ENCODE data around the gene AGPS. TPM values are rescaled to one million over a fixed set of nuclear protein-coding genes. Genes with fewer than 3 reads are reported as not detected.
A peak's percentile ranks its signal among the peaks of the same experiment; 100 is the strongest.

Gene AGPS
- polyA plus RNA-seq, 1 of the 3 experiments (the other 2 are of a cell fraction): 10.9 TPM

DNA sequence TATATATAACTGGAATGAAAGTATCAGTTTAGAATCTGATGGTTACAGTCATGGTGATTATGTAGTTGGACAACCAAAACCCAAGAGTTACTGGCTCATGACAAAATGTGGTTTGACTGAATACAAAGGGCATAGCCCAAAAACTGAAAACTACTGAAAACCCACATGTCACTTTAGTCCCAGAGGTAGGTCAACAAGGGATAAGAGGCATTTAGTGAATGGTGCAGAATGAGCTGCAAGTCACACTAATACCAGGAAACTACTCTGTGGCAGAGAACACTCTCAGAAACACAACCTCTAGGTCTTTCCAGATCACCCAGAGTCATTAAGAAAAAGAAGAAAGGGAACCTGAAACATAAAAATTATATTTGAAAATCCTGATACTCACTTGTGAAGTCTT lies 154.5 kb downstream of the AGPS start:
- H3K4me2 ChIP-seq: no peak overlapping the region
- no peak for DNase-seq
- H3K27me3 ChIP-seq (ENCODE audit: insufficient read depth): no peaks in the 10 kb centered on the region
- no peak overlapping the region for H2AFZ ChIP-seq (ENCODE audit: low read depth)
- no peaks in the 10 kb centered on the region for H3K9me2 ChIP-seq
- H3K27ac ChIP-seq (ENCODE audit: low read depth in 2 of 2, low read length in 1 of 2): peak overlapping the region in 1 of 2 experiments; percentile 91; a peak in 1 of 4 replicates
- H3K9me3 ChIP-seq: no peaks in the 10 kb centered on the region
- H3K36me3 ChIP-seq (replicated peaks in 1 of 2; ENCODE audit: control insufficient read depth in 1 of 2, insufficient read depth in 2 of 2, low read length in 1 of 2): peaks cover 2 to 3% of the 10 kb centered on the region in 2 experiments
- no peaks in the 10 kb centered on the region for H3F3A ChIP-seq (replicated peaks; ENCODE audit: insufficient read depth)
- H3K9ac ChIP-seq: no peak overlapping the region
- H3K4me1 ChIP-seq (ENCODE audit: control insufficient read depth in 1 of 2, insufficient read depth in 2 of 2, low read depth in 1 of 2, low read length in 1 of 2): peaks cover 0 to 25% of the 10 kb centered on the region in 2 experiments; a peak in 2 of 4 replicates
- TF ChIP-seq EZH2phosphoT487 (IDR thresholded peaks at IDR 0.05; ENCODE audit: borderline replicate concordance, low read depth) (no peak), FOXJ3 (CRISPR knock-in tag; IDR thresholded peaks at IDR 0.05) (no peak), RAD21 (IDR thresholded peaks at IDR 0.05; ENCODE audit: low read length) (no peak), RXRA (IDR thresholded peaks at IDR 0.05; ENCODE audit: borderline replicate concordance, low read depth) (no peak), NFIC (IDR thresholded peaks at IDR 0.05; ENCODE audit: borderline replicate concordance) (no peak)
- TF ChIP-seq, protein P1, sequence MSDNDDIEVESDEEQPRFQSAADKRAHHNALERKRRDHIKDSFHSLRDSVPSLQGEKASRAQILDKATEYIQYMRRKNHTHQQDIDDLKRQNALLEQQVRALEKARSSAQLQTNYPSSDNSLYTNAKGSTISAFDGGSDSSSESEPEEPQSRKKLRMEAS (IDR thresholded peaks at IDR 0.05; ENCODE audit: low read depth): no peak
- TF ChIP-seq, protein P2, sequence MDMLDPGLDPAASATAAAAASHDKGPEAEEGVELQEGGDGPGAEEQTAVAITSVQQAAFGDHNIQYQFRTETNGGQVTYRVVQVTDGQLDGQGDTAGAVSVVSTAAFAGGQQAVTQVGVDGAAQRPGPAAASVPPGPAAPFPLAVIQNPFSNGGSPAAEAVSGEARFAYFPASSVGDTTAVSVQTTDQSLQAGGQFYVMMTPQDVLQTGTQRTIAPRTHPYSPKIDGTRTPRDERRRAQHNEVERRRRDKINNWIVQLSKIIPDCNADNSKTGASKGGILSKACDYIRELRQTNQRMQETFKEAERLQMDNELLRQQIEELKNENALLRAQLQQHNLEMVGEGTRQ (IDR thresholded peaks at IDR 0.05; ENCODE audit: borderline replicate concordance, low read depth, low read length): no peak
- POLR2A ChIA-PET: no interaction called here
- no peaks in the 10 kb centered on the region for H4K20me1 ChIP-seq (ENCODE audit: insufficient read depth)
- H3K79me2 ChIP-seq (ENCODE audit: insufficient read depth): no peaks in the 10 kb centered on the region
- CTCF ChIA-PET: interaction anchor here (1.5 to 4.7 kb wide), 3 partner anchors 57 to 212 kb away, joined by 4 to 17 read pairs (median 4); no protein-coding TSS in a partner anchor
- no peak overlapping the region for H3K4me3 ChIP-seq (ENCODE audit: low read depth in 2 of 2, low read length in 1 of 2)

DNA sequence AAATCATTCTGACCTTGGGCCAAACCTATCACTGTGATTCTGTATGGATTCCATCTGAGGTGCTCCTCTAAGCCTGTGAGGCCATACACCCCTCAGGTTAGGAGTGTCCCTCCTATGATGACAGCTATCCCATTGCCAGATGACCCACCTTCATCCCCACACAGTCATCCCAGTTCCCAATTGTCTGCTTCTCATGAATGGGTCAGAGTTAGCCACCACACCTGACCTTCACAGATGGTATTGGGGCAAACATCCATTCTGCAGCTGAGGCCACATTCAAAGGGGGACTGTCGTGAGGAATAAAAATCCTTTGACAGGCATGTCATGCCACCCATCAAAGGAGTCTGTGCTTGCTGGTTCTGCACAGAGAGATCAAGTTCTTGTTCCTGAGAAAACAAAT lies 155.2 kb downstream of the AGPS start:
- Histone ChIP-seq H3K79me2 (ENCODE audit: insufficient read depth) (no peaks in the 10 kb centered on the region), H3K36me3 (replicated peaks in 1 of 2; ENCODE audit: control insufficient read depth in 1 of 2, insufficient read depth in 2 of 2, low read length in 1 of 2) (peaks cover 0 to 2% of the 10 kb centered on the region in 2 experiments), H3K4me1 (ENCODE audit: control insufficient read depth in 1 of 2, insufficient read depth in 2 of 2, low read depth in 1 of 2, low read length in 1 of 2) (peaks cover 0 to 25% of the 10 kb centered on the region in 2 experiments; a peak in 2 of 4 replicates), H3K4me2 (no peak overlapping the region), H3K9me2 (no peaks in the 10 kb centered on the region), H3K9me3 (no peaks in the 10 kb centered on the region), H3K27me3 (ENCODE audit: insufficient read depth) (no peaks in the 10 kb centered on the region), H3K27ac (ENCODE audit: low read depth in 2 of 2, low read length in 1 of 2) (peak overlapping the region in 1 of 2 experiments; percentile 91; a peak in 2 of 4 replicates), H3F3A (replicated peaks; ENCODE audit: insufficient read depth) (no peaks in the 10 kb centered on the region), H3K9ac (no peak overlapping the region), H3K4me3 (ENCODE audit: low read depth in 2 of 2, low read length in 1 of 2) (no peak overlapping the region), H4K20me1 (ENCODE audit: insufficient read depth) (no peaks in the 10 kb centered on the region), H2AFZ (ENCODE audit: low read depth) (no peak overlapping the region)
- DNase-seq: no peak
- CTCF ChIA-PET: interaction anchor here (1.0 to 4.7 kb wide), 4 partner anchors 13 to 212 kb away, joined by 3 to 17 read pairs (median 4); no protein-coding TSS in a partner anchor
- POLR2A ChIA-PET: no interaction called here
- TF ChIP-seq, protein P3, sequence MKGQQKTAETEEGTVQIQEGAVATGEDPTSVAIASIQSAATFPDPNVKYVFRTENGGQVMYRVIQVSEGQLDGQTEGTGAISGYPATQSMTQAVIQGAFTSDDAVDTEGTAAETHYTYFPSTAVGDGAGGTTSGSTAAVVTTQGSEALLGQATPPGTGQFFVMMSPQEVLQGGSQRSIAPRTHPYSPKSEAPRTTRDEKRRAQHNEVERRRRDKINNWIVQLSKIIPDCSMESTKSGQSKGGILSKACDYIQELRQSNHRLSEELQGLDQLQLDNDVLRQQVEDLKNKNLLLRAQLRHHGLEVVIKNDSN (IDR thresholded peaks at IDR 0.05; ENCODE audit: borderline replicate concordance, low read depth): no peak
- TF ChIP-seq, protein P4, sequence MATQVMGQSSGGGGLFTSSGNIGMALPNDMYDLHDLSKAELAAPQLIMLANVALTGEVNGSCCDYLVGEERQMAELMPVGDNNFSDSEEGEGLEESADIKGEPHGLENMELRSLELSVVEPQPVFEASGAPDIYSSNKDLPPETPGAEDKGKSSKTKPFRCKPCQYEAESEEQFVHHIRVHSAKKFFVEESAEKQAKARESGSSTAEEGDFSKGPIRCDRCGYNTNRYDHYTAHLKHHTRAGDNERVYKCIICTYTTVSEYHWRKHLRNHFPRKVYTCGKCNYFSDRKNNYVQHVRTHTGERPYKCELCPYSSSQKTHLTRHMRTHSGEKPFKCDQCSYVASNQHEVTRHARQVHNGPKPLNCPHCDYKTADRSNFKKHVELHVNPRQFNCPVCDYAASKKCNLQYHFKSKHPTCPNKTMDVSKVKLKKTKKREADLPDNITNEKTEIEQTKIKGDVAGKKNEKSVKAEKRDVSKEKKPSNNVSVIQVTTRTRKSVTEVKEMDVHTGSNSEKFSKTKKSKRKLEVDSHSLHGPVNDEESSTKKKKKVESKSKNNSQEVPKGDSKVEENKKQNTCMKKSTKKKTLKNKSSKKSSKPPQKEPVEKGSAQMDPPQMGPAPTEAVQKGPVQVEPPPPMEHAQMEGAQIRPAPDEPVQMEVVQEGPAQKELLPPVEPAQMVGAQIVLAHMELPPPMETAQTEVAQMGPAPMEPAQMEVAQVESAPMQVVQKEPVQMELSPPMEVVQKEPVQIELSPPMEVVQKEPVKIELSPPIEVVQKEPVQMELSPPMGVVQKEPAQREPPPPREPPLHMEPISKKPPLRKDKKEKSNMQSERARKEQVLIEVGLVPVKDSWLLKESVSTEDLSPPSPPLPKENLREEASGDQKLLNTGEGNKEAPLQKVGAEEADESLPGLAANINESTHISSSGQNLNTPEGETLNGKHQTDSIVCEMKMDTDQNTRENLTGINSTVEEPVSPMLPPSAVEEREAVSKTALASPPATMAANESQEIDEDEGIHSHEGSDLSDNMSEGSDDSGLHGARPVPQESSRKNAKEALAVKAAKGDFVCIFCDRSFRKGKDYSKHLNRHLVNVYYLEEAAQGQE (IDR thresholded peaks at IDR 0.05; ENCODE audit: low read depth, low read length): no peak
- WGBS (ENCODE audit: low lambda C conversion rate): 92% methylated on average over 1 of the region's 1 CpG

Measured in SK-N-SH (cell line).